CD4-positive, alpha-beta T cell treated with Interleukin-15 for 4 hours (primary cell): ENCODE results near the gene ZNF408.

ENCODE experiments used
- DNase-seq: peaks from one replicate; pipeline ENCODE4 v3.0.0-alpha.2; 2020; ENCODE audit warnings: low spot score

The ZNF408 gene

GRCh38 chr11:46727952-46728658 is 27.3 kb downstream of the ZNF408 start:
- no peak for DNase-seq

- no peak for DNase-seq
Measured at GRCh38 chr11:46728659-46729040, 27.8 kb downstream of the ZNF408 start.

- no peak for DNase-seq
Measured at GRCh38 chr11:46729110-46730027, 28.5 kb downstream of the ZNF408 start.

GRCh38 chr11:46731545-46731944 is 30.7 kb downstream of the ZNF408 start:
- no peak for DNase-seq

- no peak for DNase-seq
Measured at GRCh38 chr11:46733234-46733633, 32.4 kb downstream of the ZNF408 start.

- no peak for DNase-seq
Measured at GRCh38 chr11:46736146-46736545, 35.3 kb downstream of the ZNF408 start.

GRCh38 chr11:46736615-46737014 is 35.8 kb downstream of the ZNF408 start:
- no peak for DNase-seq

GRCh38 chr11:46737699-46738098 is 36.9 kb downstream of the ZNF408 start:
- DNase-seq, result no peak

GRCh38 chr11:46738887-46739286 is 38.1 kb downstream of the ZNF408 start:
- DNase-seq, result no peak

GRCh38 chr11:46741600-46742484 is 41.0 kb downstream of the ZNF408 start:
- DNase-seq, result no peak

- DNase-seq, result no peak
Measured at GRCh38 chr11:46743043-46743442, 42.2 kb downstream of the ZNF408 start.

- no peak for DNase-seq
Measured at GRCh38 chr11:46743693-46744339, 43.0 kb downstream of the ZNF408 start.

GRCh38 chr11:46745328-46745727 is 44.5 kb downstream of the ZNF408 start:
- no peak for DNase-seq

GRCh38 chr11:46745995-46746394 is 45.2 kb downstream of the ZNF408 start:
- DNase-seq, result no peak

GRCh38 chr11:46747150-46747549 is 46.3 kb downstream of the ZNF408 start:
- no peak for DNase-seq
